ENCODE results near the gene CDH7.

DNA sequence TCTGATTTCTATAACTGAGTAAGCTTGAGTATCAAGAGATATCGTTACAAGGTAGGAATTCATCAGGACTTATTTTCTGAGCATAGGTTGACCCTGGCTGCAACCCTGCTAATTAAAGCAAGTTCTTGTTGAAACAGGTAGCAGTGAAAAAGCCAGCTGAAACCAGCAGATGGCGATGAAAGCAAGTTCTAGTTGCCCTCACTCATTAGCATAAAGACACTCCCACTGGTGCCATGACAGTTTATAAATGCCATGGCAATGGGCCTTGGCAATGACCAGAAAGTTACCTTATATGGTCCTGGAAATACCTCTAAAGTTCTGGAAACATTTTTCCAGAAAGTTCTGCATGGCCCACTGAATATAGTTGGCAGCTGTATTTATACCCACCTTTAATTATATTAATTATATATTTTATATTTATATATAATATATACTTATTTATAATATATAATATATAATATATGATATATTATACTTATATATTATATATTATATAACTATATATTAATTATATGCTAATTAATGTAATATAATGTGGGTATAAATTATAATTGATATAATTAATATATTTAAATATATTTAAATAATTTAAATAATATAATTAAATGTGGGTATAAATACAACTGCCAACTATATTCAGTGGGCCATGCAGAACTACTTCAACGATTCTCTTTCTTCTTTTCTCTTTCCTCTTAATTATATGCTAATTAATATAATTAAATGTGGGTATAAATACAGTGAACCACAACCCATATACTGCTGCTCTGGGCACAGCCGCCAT, 188.0 kb downstream of the CDH7 start:
- TF ChIP-seq, protein P1, sequence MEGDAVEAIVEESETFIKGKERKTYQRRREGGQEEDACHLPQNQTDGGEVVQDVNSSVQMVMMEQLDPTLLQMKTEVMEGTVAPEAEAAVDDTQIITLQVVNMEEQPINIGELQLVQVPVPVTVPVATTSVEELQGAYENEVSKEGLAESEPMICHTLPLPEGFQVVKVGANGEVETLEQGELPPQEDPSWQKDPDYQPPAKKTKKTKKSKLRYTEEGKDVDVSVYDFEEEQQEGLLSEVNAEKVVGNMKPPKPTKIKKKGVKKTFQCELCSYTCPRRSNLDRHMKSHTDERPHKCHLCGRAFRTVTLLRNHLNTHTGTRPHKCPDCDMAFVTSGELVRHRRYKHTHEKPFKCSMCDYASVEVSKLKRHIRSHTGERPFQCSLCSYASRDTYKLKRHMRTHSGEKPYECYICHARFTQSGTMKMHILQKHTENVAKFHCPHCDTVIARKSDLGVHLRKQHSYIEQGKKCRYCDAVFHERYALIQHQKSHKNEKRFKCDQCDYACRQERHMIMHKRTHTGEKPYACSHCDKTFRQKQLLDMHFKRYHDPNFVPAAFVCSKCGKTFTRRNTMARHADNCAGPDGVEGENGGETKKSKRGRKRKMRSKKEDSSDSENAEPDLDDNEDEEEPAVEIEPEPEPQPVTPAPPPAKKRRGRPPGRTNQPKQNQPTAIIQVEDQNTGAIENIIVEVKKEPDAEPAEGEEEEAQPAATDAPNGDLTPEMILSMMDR (conservative IDR thresholded peaks at IDR 0.05 in 1 of 2, IDR thresholded peaks at IDR 0.05 in 1 of 2; ENCODE audit: extremely low read depth in 1 of 2, insufficient read depth in 1 of 2, low read depth in 1 of 2, low read length in 2 of 2), result peak; percentile 40 to 42
- no peak for TF ChIP-seq EZH2 (IDR thresholded peaks at IDR 0.05; ENCODE audit: borderline replicate concordance, low read length)
